H9 (cell line): Measurements from ENCODE around the gene GPR150. TPM values are rescaled to one million over a fixed set of nuclear protein-coding genes. Genes with fewer than 3 reads are reported as not detected.

ENCODE experiments used
- DNase-seq: peaks from one replicate; pipeline ENCODE4 v3.0.0-alpha.2; 2017
- H2AFZ ChIP-seq: one replicate; pipeline ENCODE4 v1.6.1; 2013; ENCODE audit warnings: mild to moderate bottlenecking, low read length, control low read depth, moderate library complexity
- H2AK5ac ChIP-seq: 2 replicates; pipeline ENCODE4 v1.6.1; 2013; ENCODE audit warnings: low read length, control low read depth, mixed read lengths; ENCODE audit not compliant: insufficient read length
- H2BK120ac ChIP-seq: one replicate; pipeline ENCODE4 v1.6.1; 2013; ENCODE audit warnings: low read depth, mild to moderate bottlenecking, low read length, control low read depth, inconsistent platforms; ENCODE audit not compliant: poor library complexity, severe bottlenecking
- H2BK12ac ChIP-seq: 2 replicates; pipeline ENCODE4 v1.6.1; 2013; ENCODE audit warnings: low read length, control low read depth, mixed read lengths, low read depth; ENCODE audit not compliant: insufficient read length
- H2BK15ac ChIP-seq: 2 replicates; pipeline ENCODE4 v1.6.1; 2013; ENCODE audit warnings: low read depth, low read length, control low read depth
- H2BK20ac ChIP-seq: one replicate; pipeline ENCODE4 v1.6.1; 2013; ENCODE audit warnings: low read depth, mild to moderate bottlenecking, low read length, control low read depth, inconsistent platforms; ENCODE audit not compliant: poor library complexity, severe bottlenecking
- H2BK5ac ChIP-seq: 2 replicates; pipeline ENCODE4 v1.6.1; 2013; ENCODE audit warnings: low read length, control low read depth, mixed read lengths; ENCODE audit not compliant: insufficient read length
- H3K14ac ChIP-seq: 2 replicates; pipeline ENCODE4 v1.6.1; 2013; ENCODE audit warnings: low read length, control low read depth; ENCODE audit not compliant: insufficient read depth
- H3K18ac ChIP-seq: 2 replicates; pipeline ENCODE4 v1.6.1; 2013; ENCODE audit warnings: low read depth, mild to moderate bottlenecking, mixed read lengths, low read length, control low read depth; ENCODE audit not compliant: insufficient read length
- H3K23ac ChIP-seq: 2 replicates; pipeline ENCODE4 v1.6.1; 2013; ENCODE audit warnings: low read length, control low read depth, mixed read lengths, low read depth; ENCODE audit not compliant: insufficient read length
- H3K23me2 ChIP-seq: 2 replicates; pipeline ENCODE4 v1.6.1; 2013; ENCODE audit warnings: low read depth, mild to moderate bottlenecking, mixed read lengths, low read length, control low read depth; ENCODE audit not compliant: insufficient read length, poor library complexity, severe bottlenecking
- H3K27ac ChIP-seq: 2 replicates; pipeline ENCODE4 v1.5.1; 2013; ENCODE audit warnings: low read length, control low read depth, mixed read lengths, low read depth; ENCODE audit not compliant: insufficient read length
- H3K27me3 ChIP-seq: 2 replicates; pipeline ENCODE4 v1.6.1; 2013; ENCODE audit warnings: low read length, control low read depth, inconsistent platforms; ENCODE audit not compliant: insufficient read depth
- H3K4ac ChIP-seq: 2 replicates; pipeline ENCODE4 v1.6.1; 2013; ENCODE audit warnings: low read depth, mild to moderate bottlenecking, control low read depth, inconsistent platforms, low read length, moderate library complexity
- H3K4me1 ChIP-seq: 2 replicates; pipeline ENCODE4 v1.6.1; 2013; ENCODE audit warnings: low read length, control low read depth, inconsistent platforms; ENCODE audit not compliant: insufficient read depth
- H3K4me2 ChIP-seq: 2 replicates; pipeline ENCODE4 v1.6.1; 2013; ENCODE audit warnings: low read length, control low read depth, mixed read lengths; ENCODE audit not compliant: insufficient read length, insufficient read depth
- H3K56ac ChIP-seq: 2 replicates; pipeline ENCODE4 v1.6.1; 2013; ENCODE audit warnings: low read depth, mild to moderate bottlenecking, mixed read lengths, low read length, control low read depth; ENCODE audit not compliant: insufficient read length
- H3K79me1 ChIP-seq: 2 replicates; pipeline ENCODE4 v1.6.1; 2013; ENCODE audit warnings: low read depth, mild to moderate bottlenecking, moderate library complexity, low read length, control low read depth, inconsistent platforms; ENCODE audit not compliant: insufficient read depth, poor library complexity, severe bottlenecking
- H3K79me2 ChIP-seq: 2 replicates; pipeline ENCODE4 v1.6.1; 2013; ENCODE audit warnings: low read length, control low read depth, inconsistent platforms; ENCODE audit not compliant: insufficient read depth
- H3K9ac ChIP-seq: 2 replicates; pipeline ENCODE4 v1.6.1; 2013; ENCODE audit warnings: low read length, control low read depth, mixed read lengths; ENCODE audit not compliant: insufficient read length; ENCODE audit errors: extremely low read depth
- H3K9me3 ChIP-seq: one replicate; pipeline ENCODE4 v1.6.1; 2013; ENCODE audit warnings: low read depth, low read length, inconsistent platforms; ENCODE audit not compliant: control insufficient read depth
- H3T11ph ChIP-seq: one replicate; pipeline ENCODE4 v1.6.1; 2013; ENCODE audit warnings: mild to moderate bottlenecking, low read length, control low read depth, inconsistent platforms
- H4K20me1 ChIP-seq: one replicate; pipeline ENCODE4 v1.6.1; 2013; ENCODE audit not compliant: control insufficient read depth, insufficient read length, insufficient read depth
- H4K5ac ChIP-seq: 2 replicates; pipeline ENCODE4 v1.6.1; 2013; ENCODE audit warnings: low read depth, mild to moderate bottlenecking, mixed read lengths, low read length, control low read depth; ENCODE audit not compliant: insufficient read length
- H4K8ac ChIP-seq: replicated peaks from 2 replicates; pipeline ENCODE4 v1.6.1; 2013; ENCODE audit warnings: low read length, control low read depth, mixed read lengths, low read depth; ENCODE audit not compliant: insufficient read length
- H4K91ac ChIP-seq: 2 replicates; pipeline ENCODE4 v1.6.1; 2013; ENCODE audit warnings: low read depth, mild to moderate bottlenecking, moderate library complexity, mixed read lengths, low read length, control low read depth; ENCODE audit not compliant: insufficient read length
- H3K27ac Mint-ChIP-seq, 3 experiments: 2 replicates in 2 of 3; 3 replicates in 1 of 3; pipeline ENCODE4 v1.8.0; 2020 to 2021; ENCODE audit warnings: mixed read lengths in 3 of 3, mild to moderate bottlenecking in 1 of 3, moderate library complexity in 1 of 3
- H3K27me3 Mint-ChIP-seq: 2 replicates; pipeline ENCODE4 v1.8.0; 2021; ENCODE audit warnings: low read depth, mild to moderate bottlenecking, moderate library complexity, mixed read lengths
- H3K36me3 Mint-ChIP-seq, 3 experiments: 2 replicates in 2 of 3; 3 replicates in 1 of 3; pipeline ENCODE4 v1.8.0; 2020 to 2021; ENCODE audit warnings: low read depth in 3 of 3, mixed read lengths in 3 of 3; ENCODE audit not compliant: insufficient read depth in 1 of 3
- H3K4me1 Mint-ChIP-seq, 2 experiments: 2 replicates each; pipeline ENCODE4 v1.8.0; 2020; ENCODE audit warnings: mixed read lengths in 2 of 2
- H3K4me3 Mint-ChIP-seq, 2 experiments: 2 replicates in 1 of 2; 3 replicates in 1 of 2; pipeline ENCODE4 v1.8.0; 2020 to 2021; ENCODE audit warnings: mild to moderate bottlenecking in 2 of 2, mixed read lengths in 2 of 2, moderate library complexity in 1 of 2
- H3K9me3 Mint-ChIP-seq, 2 experiments: 2 replicates in 1 of 2; 3 replicates in 1 of 2; pipeline ENCODE4 v1.8.0; 2020; ENCODE audit warnings: mild to moderate bottlenecking in 2 of 2, mixed read lengths in 2 of 2, moderate library complexity in 1 of 2
- CTCF ChIP-seq: fragments of 200-600 bp; sonication (generic); conservative IDR thresholded peaks from 3 replicates; pipeline ENCODE4 v1.8.0; 2021; ENCODE audit warnings: antibody characterized with exemption, mild to moderate bottlenecking
- WGBS: extraction: QIAGEN DNeasy Blood & Tissue Kit; methylation state at CpG from one replicate; pipeline ENCODE4 v1.1.7; 2013; ENCODE audit warnings: missing lambda C conversion rate, low lambda C conversion rate, mixed read lengths; ENCODE audit not compliant: insufficient read length; ENCODE audit errors: extremely low coverage; 5-methylcytosine and 5-hydroxymethylcytosine counted together
- total RNA-seq: library from RNA; stranded (reverse); gene quantifications from 2 replicates; pipeline ENCODE4 v1.2.1, GENCODE V29; 2021

GPR150 gene
- total RNA-seq, 1 experiment from 2014 or later, result not detected

- no peak overlapping the region for H2AFZ ChIP-seq
- no peak for DNase-seq
- no CpG with 5 or more reads among the region's 5 CpGs for WGBS
- H3K4me1 ChIP-seq, result no peaks in the 10 kb centered on the region
- peaks cover 13% of the 10 kb centered on the region for H3K23me2 ChIP-seq
- H3K27ac ChIP-seq, result no peak overlapping the region
- no peak overlapping the region for H3K4me2 ChIP-seq
- H3K56ac ChIP-seq, result no peak overlapping the region
- no peak overlapping the region for H3K18ac ChIP-seq
- no peak overlapping the region for H2BK12ac ChIP-seq
- H3K27me3 ChIP-seq, result peaks cover 17% of the 10 kb centered on the region
- peaks cover 43% of the 10 kb centered on the region for H3K27me3 Mint-ChIP-seq
- no peak overlapping the region for H4K91ac ChIP-seq
- no peak overlapping the region for H2AK5ac ChIP-seq
- no peak overlapping the region for H3K9ac ChIP-seq
- no peak overlapping the region for H4K5ac ChIP-seq
- no peak for TF ChIP-seq CTCF
- no peaks in the 10 kb centered on the region for H4K20me1 ChIP-seq
- H2BK15ac ChIP-seq, result no peak overlapping the region
- no peak overlapping the region for H3T11ph ChIP-seq
- no peak overlapping the region for H2BK5ac ChIP-seq
- no peak overlapping the region for H3K14ac ChIP-seq
- H3K4me1 Mint-ChIP-seq, result peaks cover 14% of the 10 kb centered on the region in 2 experiments
- H3K23ac ChIP-seq, result no peak overlapping the region
- H3K79me2 ChIP-seq, result no peaks in the 10 kb centered on the region
- H3K4ac ChIP-seq, result no peak overlapping the region
- no peak overlapping the region for H2BK20ac ChIP-seq
- no peak overlapping the region for H3K4me3 Mint-ChIP-seq
- H3K36me3 Mint-ChIP-seq, result peaks cover 5 to 14% (median 9%) of the 10 kb centered on the region in 3 experiments
- no peak overlapping the region for H2BK120ac ChIP-seq
- peaks cover 13 to 14% of the 10 kb centered on the region in 2 experiments for H3K9me3 Mint-ChIP-seq
- no peak overlapping the region for H4K8ac ChIP-seq
- H3K79me1 ChIP-seq, result no peaks in the 10 kb centered on the region
- no peaks in the 10 kb centered on the region for H3K9me3 ChIP-seq
- H3K27ac Mint-ChIP-seq, result no peak overlapping the region; a peak in 1 of 7 replicates
Measured at GRCh38 chr5:95617057-95617456, 2.8 kb upstream of the GPR150 start.
